NCI-H226 (cell line): ENCODE data around the gene TMEM271.

ENCODE experiments used
- DNase-seq: peaks from one replicate; pipeline ENCODE4 v3.0.0-alpha.2; 2015

TMEM271 gene

GRCh38 chr4:576245-576821, at the start of gene TMEM271:
Gene TMEM271 (minus strand): TSS chr4:576295. CDS start chr4:576062, 233 bp downstream.
- no peak for DNase-seq

- no peak for DNase-seq
Measured at GRCh38 chr4:625631-626161, 49.6 kb upstream of the TMEM271 start.

GRCh38 chr4:624705-625590, 48.9 kb upstream of the TMEM271 start, which contains the start of gene PDE6B:
Gene PDE6B (plus strand): TSS chr4:625573. CDS start chr4:625627, 54 bp downstream.
- no peak for DNase-seq

GRCh38 chr4:623914-624566, 47.9 kb upstream of the TMEM271 start:
- no peak for DNase-seq

GRCh38 chr4:622996-623913, 47.2 kb upstream of the TMEM271 start:
- DNase-seq, result no peak

- DNase-seq, result no peak
Measured at GRCh38 chr4:622071-622995, 46.2 kb upstream of the TMEM271 start.

GRCh38 chr4:621296-622070, 45.4 kb upstream of the TMEM271 start:
- DNase-seq, result no peak

GRCh38 chr4:620851-621261, 44.8 kb upstream of the TMEM271 start:
- DNase-seq, result no peak

- no peak for DNase-seq
Measured at GRCh38 chr4:620201-620600, 44.1 kb upstream of the TMEM271 start.

GRCh38 chr4:617644-618641, 41.8 kb upstream of the TMEM271 start:
- no peak for DNase-seq

- no peak for DNase-seq
Measured at GRCh38 chr4:616911-617643, 41.0 kb upstream of the TMEM271 start.

- DNase-seq, result no peak
Measured at GRCh38 chr4:616091-616490, 40.0 kb upstream of the TMEM271 start.

- DNase-seq, result no peak
Measured at GRCh38 chr4:613126-613525, 37.0 kb upstream of the TMEM271 start.

GRCh38 chr4:612749-613125, 36.6 kb upstream of the TMEM271 start:
- DNase-seq, result no peak

GRCh38 chr4:612052-612748, 36.1 kb upstream of the TMEM271 start:
- no peak for DNase-seq

- peak; percentile 58 for DNase-seq
Measured at GRCh38 chr4:610411-611261, 34.5 kb upstream of the TMEM271 start.
